OCI-LY1 (cell line): Measurements from ENCODE around the gene ATIC.

Source experiments
- H2AFZ ChIP-seq: fragments of 200-600 bp; sonication (generic), shearing (Covaris generic); 2 replicates; pipeline ENCODE4 v1.6.0; 2014; ENCODE audit warnings: antibody characterized with exemption, mild to moderate bottlenecking, low read length
- H3F3A ChIP-seq: fragments of 200-600 bp; sonication (generic), shearing (Covaris generic); 2 replicates; pipeline ENCODE4 v1.6.0; 2014; ENCODE audit warnings: mild to moderate bottlenecking, antibody characterized with exemption, low read length, moderate library complexity; ENCODE audit not compliant: insufficient read depth
- H3K27ac ChIP-seq: fragments of 200-600 bp; sonication (generic); 2 replicates; pipeline ENCODE4 v1.5.1; 2014; ENCODE audit warnings: low read length, mixed run types, mild to moderate bottlenecking, low read depth; ENCODE audit not compliant: poor library complexity, severe bottlenecking
- H3K27me3 ChIP-seq: fragments of 200-600 bp; sonication (generic); 2 replicates; pipeline ENCODE4 v1.6.0; 2014; ENCODE audit warnings: antibody characterized with exemption, mild to moderate bottlenecking, low read length, moderate library complexity; ENCODE audit not compliant: insufficient read depth
- H3K36me3 ChIP-seq: fragments of 200-600 bp; sonication (generic); 2 replicates; pipeline ENCODE4 v1.6.1; 2014; ENCODE audit warnings: mild to moderate bottlenecking, antibody characterized with exemption, low read length, moderate library complexity, mixed read lengths; ENCODE audit not compliant: insufficient read depth
- H3K4me1 ChIP-seq: fragments of 200-600 bp; sonication (generic); 2 replicates; pipeline ENCODE4 v1.5.1; 2014; ENCODE audit warnings: mild to moderate bottlenecking, low read length, moderate library complexity; ENCODE audit not compliant: insufficient read depth, severe bottlenecking
- H3K4me2 ChIP-seq: fragments of 200-600 bp; sonication (generic), shearing (Covaris generic); 2 replicates; pipeline ENCODE4 v1.6.1; 2014; ENCODE audit warnings: low read length
- H3K4me3 ChIP-seq: fragments of 200-600 bp; sonication (generic); 2 replicates; pipeline ENCODE4 v1.5.1; 2014; ENCODE audit warnings: low read length, low read depth, mild to moderate bottlenecking, mixed read lengths; ENCODE audit not compliant: poor library complexity, severe bottlenecking
- H3K79me2 ChIP-seq: fragments of 200-600 bp; shearing (Covaris generic); 2 replicates; pipeline ENCODE4 v1.6.1; 2016; ENCODE audit warnings: mixed run types, low read length, mixed read lengths; ENCODE audit not compliant: insufficient read depth
- H3K9ac ChIP-seq: fragments of 200-600 bp; sonication (generic), shearing (Covaris generic); 2 replicates; pipeline ENCODE4 v1.6.1; 2014; ENCODE audit warnings: mild to moderate bottlenecking, low read length, mixed read lengths
- H3K9me2 ChIP-seq: fragments of 200-600 bp; sonication (generic), shearing (Covaris generic); 2 replicates; pipeline ENCODE4 v1.6.1; 2014; ENCODE audit warnings: low read depth, mild to moderate bottlenecking, low read length, mixed read lengths
- H3K9me3 ChIP-seq: fragments of 200-600 bp; shearing (Covaris generic); 2 replicates; pipeline ENCODE4 v1.6.1; 2014; ENCODE audit warnings: low read length, mixed read lengths
- H4K20me1 ChIP-seq: fragments of 200-600 bp; sonication (generic), shearing (Covaris generic); 2 replicates; pipeline ENCODE4 v1.6.0; 2016; ENCODE audit warnings: mild to moderate bottlenecking, low read length; ENCODE audit not compliant: insufficient read depth
- EZH2 ChIP-seq: fragments of 200-600 bp; sonication (generic), shearing (Covaris generic); IDR thresholded peaks from 2 replicates; pipeline ENCODE4 v1.8.0; 2017; ENCODE audit warnings: borderline replicate concordance, mixed run types, mild to moderate bottlenecking, antibody characterized with exemption, low read length, moderate library complexity, mixed read lengths
- TF ChIP-seq, protein P1 (sequence below): fragments of 200-600 bp; sonication (generic), shearing (Covaris generic); IDR thresholded peaks from 2 replicates; pipeline ENCODE4 v1.5.1; 2017; ENCODE audit warnings: mild to moderate bottlenecking, antibody characterized with exemption, low read length, moderate library complexity, mixed read lengths

The ATIC gene

DNA sequence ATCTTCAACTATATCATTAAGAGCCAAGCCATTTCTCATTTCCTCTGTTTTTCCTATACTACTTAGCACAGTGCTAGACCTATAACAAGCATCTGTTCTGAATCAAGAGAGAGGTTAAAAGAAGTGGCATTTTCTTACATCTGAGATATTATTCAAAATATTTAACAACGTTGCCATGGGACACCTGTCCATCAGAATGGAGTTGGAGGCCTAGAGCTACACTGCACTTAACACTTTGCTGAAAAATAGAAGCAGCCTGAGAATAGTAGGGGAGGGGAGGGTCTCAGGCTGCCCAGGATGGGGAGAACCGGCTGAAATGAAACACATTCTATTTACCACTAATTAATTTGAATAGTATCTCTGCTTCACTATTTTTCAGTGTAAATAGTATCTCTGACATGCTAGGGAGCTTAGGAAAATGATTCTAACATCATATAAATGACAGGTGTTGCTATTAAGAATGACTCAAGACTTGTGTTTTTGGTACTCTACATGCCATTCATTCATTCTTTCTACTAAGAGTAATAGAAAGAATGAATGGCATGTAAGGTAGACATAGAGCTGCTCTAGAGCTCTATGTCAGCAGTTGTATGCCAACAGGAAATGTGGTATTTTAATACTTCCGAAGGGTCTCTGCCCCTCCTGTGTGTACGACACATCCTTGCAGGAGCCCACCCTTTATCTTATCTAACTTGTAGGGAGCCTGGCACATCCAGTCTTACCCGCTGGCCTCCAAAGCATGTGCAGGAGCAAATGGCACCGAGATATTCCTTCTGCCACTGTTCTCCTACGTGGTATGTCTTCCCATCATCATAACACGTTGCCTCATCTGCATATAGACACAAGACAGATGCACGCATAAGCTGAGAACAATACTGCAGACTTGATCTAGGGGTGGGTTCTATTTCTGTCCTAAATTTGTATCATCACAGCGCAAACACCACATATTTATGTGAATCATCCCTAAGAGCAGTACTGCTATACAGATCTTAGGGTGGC is 52.6 kb downstream of the ATIC start:
- Histone ChIP-seq H4K20me1 (no peaks in the 10 kb centered on the region), H3K9me2 (no peaks in the 10 kb centered on the region), H3K4me3 (no peak overlapping the region), H3F3A (no peaks in the 10 kb centered on the region), H3K9ac (no peak overlapping the region), H2AFZ (no peak overlapping the region), H3K27me3 (no peaks in the 10 kb centered on the region), H3K79me2 (no peaks in the 10 kb centered on the region), H3K27ac (no peak overlapping the region), H3K4me2 (no peak overlapping the region), H3K9me3 (no peaks in the 10 kb centered on the region), H3K4me1 (no peaks in the 10 kb centered on the region), H3K36me3 (peaks cover 60% of the 10 kb centered on the region)
- TF ChIP-seq EZH2, result no peak
- TF ChIP-seq, protein P1, sequence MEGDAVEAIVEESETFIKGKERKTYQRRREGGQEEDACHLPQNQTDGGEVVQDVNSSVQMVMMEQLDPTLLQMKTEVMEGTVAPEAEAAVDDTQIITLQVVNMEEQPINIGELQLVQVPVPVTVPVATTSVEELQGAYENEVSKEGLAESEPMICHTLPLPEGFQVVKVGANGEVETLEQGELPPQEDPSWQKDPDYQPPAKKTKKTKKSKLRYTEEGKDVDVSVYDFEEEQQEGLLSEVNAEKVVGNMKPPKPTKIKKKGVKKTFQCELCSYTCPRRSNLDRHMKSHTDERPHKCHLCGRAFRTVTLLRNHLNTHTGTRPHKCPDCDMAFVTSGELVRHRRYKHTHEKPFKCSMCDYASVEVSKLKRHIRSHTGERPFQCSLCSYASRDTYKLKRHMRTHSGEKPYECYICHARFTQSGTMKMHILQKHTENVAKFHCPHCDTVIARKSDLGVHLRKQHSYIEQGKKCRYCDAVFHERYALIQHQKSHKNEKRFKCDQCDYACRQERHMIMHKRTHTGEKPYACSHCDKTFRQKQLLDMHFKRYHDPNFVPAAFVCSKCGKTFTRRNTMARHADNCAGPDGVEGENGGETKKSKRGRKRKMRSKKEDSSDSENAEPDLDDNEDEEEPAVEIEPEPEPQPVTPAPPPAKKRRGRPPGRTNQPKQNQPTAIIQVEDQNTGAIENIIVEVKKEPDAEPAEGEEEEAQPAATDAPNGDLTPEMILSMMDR, result no peak

DNA sequence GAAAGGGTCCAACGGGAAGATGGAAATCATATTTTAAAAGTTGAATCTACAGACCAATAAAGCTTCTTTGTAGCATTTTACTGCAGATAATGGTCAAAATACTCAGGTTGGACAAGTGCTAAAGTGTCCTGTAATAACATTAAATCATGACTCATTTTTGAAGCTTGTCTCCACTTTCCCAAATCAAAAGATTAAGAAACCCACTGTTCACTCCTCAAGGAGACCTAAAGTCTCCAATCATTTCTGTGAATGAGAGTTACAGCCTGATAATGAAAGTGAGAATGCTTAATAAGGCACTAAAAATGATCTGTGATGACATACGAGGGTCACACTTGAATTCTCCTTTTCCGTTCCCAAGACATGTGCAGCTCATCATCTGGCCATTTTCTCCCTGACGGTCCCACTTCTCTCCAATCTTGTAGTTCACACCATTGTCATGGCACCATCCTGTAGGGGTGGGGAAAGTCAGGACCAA is 53.4 kb downstream of the ATIC start:
- H3K36me3 ChIP-seq, result peaks cover 56% of the 10 kb centered on the region
- H3K27me3 ChIP-seq, result no peaks in the 10 kb centered on the region
- H2AFZ ChIP-seq, result no peak overlapping the region
- H3K9ac ChIP-seq, result no peak overlapping the region
- H3K4me1 ChIP-seq, result no peaks in the 10 kb centered on the region
- H3K27ac ChIP-seq, result no peak overlapping the region
- H3F3A ChIP-seq, result no peaks in the 10 kb centered on the region
- H3K4me3 ChIP-seq, result no peak overlapping the region
- H3K9me2 ChIP-seq, result no peaks in the 10 kb centered on the region
- H4K20me1 ChIP-seq, result no peaks in the 10 kb centered on the region
- H3K79me2 ChIP-seq, result no peaks in the 10 kb centered on the region
- TF ChIP-seq, protein P1, result no peak
- no peak for TF ChIP-seq EZH2
- H3K9me3 ChIP-seq, result no peaks in the 10 kb centered on the region
- no peak overlapping the region for H3K4me2 ChIP-seq

DNA sequence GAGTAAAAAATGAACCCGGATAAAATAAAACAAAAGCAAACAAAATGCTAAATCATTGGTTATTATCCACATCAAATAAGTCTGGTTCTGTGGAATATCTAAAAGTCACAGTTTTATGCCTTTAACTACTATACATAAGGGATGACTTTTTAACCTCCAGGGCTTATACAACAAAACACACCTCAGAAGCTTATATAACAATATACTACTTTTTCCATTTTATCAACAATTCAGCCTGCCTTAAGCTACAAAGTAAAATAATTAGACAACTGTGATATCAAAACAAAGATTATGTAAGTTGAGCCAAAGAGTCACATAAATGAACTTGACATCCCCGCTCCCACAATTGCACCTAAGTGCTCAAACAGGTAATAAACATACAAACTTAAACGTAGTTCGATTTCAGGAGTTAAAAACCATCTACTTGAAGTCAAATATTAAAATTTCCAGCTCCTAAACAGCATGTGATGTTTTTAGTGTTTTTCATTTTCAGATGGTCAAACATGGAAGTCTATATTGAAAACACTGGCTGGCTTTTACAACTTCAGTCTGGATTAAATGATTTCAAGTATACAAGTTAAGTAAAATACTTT is 54.7 kb downstream of the ATIC start:
- Histone ChIP-seq H3K27me3 (no peaks in the 10 kb centered on the region), H3K4me2 (no peak overlapping the region), H4K20me1 (no peaks in the 10 kb centered on the region), H3K9me3 (no peaks in the 10 kb centered on the region), H3K4me1 (no peaks in the 10 kb centered on the region), H3F3A (no peaks in the 10 kb centered on the region), H2AFZ (no peak overlapping the region), H3K27ac (no peak overlapping the region), H3K9ac (no peak overlapping the region), H3K9me2 (no peaks in the 10 kb centered on the region), H3K36me3 (peaks cover 47% of the 10 kb centered on the region), H3K79me2 (no peaks in the 10 kb centered on the region), H3K4me3 (no peak overlapping the region)
- no peak for TF ChIP-seq EZH2
- TF ChIP-seq, protein P1, result no peak
